Activated naive CD8-positive, alpha-beta T cell treated with anti-CD3 and anti-CD28 coated beads, Interleukin-2, amount 10 ng/mL, durations not matched to agents 7 days and 5 days (primary cell): ENCODE measurements around the gene MAD1L1. TPM values are rescaled to one million over a fixed set of nuclear protein-coding genes. Genes with fewer than 3 reads are reported as not detected.
A peak's percentile ranks its signal among the peaks of the same experiment; 100 is the strongest.

Experiments
- ATAC-seq: fragments of 150-1000 bp; cut with Tn5 transposase; one replicate; pipeline ENCODE4 v1.10.0; 2021; ENCODE audit warnings: low read depth, moderate library complexity
- POLR2A ChIA-PET: fragments of 350-600 bp; sonication (Branson Sonifier 250); formaldehyde crosslinking; loops from one replicate; lab custom pipeline; 2021; ENCODE audit warnings: antibody characterized with exemption; lab: Charles Lee
- DNase-seq: peaks from one replicate; pipeline ENCODE4 v3.0.0; 2021
- H3K27ac Mint-ChIP-seq: one replicate; pipeline ENCODE4 v1.8.0; 2022; ENCODE audit warnings: mild to moderate bottlenecking, mixed read lengths
- H3K27me3 Mint-ChIP-seq: one replicate; pipeline ENCODE4 v1.8.0; 2022; ENCODE audit warnings: mild to moderate bottlenecking, moderate library complexity, mixed read lengths
- H3K36me3 Mint-ChIP-seq: one replicate; pipeline ENCODE4 v1.8.0; 2021; ENCODE audit warnings: mild to moderate bottlenecking, mixed read lengths
- H3K4me1 Mint-ChIP-seq: one replicate; pipeline ENCODE4 v1.8.0; 2021; ENCODE audit warnings: mixed read lengths
- H3K4me3 Mint-ChIP-seq: one replicate; pipeline ENCODE4 v1.8.0; 2022; ENCODE audit warnings: mild to moderate bottlenecking, moderate library complexity, mixed read lengths
- H3K9me3 Mint-ChIP-seq: one replicate; pipeline ENCODE4 v1.8.0; 2021; ENCODE audit warnings: mixed read lengths
- total RNA-seq, 2 experiments: library from RNA; stranded (reverse); gene quantifications; one replicate each; pipeline ENCODE4 v1.2.3, GENCODE V29; 2021

MAD1L1 gene
- total RNA-seq, 2 experiments from 2014 or later: 72.7 to 82.6 TPM

- Mint-ChIP-seq H3K4me3 (no peak overlapping the region), H3K27me3 (no peaks in the 10 kb centered on the region), H3K4me1 (peaks cover 24% of the 10 kb centered on the region), H3K9me3 (no peaks in the 10 kb centered on the region), H3K27ac (peak overlapping the region; percentile 42), H3K36me3 (peaks cover 17% of the 10 kb centered on the region)
- POLR2A ChIA-PET: no interaction called here
- DNase-seq: no peak
- ATAC-seq: no peak
Observed at GRCh38 chr7:1989049-1989860, 243.5 kb downstream of the MAD1L1 start.

- POLR2A ChIA-PET: no interaction called here
- Mint-ChIP-seq H3K27ac (no peak overlapping the region), H3K36me3 (peaks cover 17% of the 10 kb centered on the region), H3K4me1 (peaks cover 24% of the 10 kb centered on the region), H3K27me3 (no peaks in the 10 kb centered on the region), H3K9me3 (no peaks in the 10 kb centered on the region), H3K4me3 (no peak overlapping the region)
- no peak for DNase-seq
- ATAC-seq: no peak
Observed at GRCh38 chr7:1988533-1988930, 244.2 kb downstream of the MAD1L1 start.

GRCh38 chr7:1987591-1988532 is 244.9 kb downstream of the MAD1L1 start:
- Mint-ChIP-seq H3K9me3 (no peaks in the 10 kb centered on the region), H3K4me3 (no peak overlapping the region), H3K27ac (peak overlapping the region; percentile 82), H3K36me3 (peaks cover 17% of the 10 kb centered on the region), H3K27me3 (no peaks in the 10 kb centered on the region), H3K4me1 (peaks cover 24% of the 10 kb centered on the region)
- POLR2A ChIA-PET: no interaction called here
- ATAC-seq: no peak
- no peak for DNase-seq

- ATAC-seq (peak; percentile 10), DNase-seq (no peak)
- POLR2A ChIA-PET: interaction anchor here (0.7 to 1.7 kb wide), 7 partner anchors 10 to 86 kb away, joined by 3 to 12 read pairs (median 4); no protein-coding TSS in a partner anchor
- Mint-ChIP-seq H3K9me3 (no peaks in the 10 kb centered on the region), H3K4me1 (peaks cover 24% of the 10 kb centered on the region), H3K36me3 (peaks cover 17% of the 10 kb centered on the region), H3K4me3 (peak overlapping the region; percentile 77), H3K27ac (peak overlapping the region; percentile 95), H3K27me3 (no peaks in the 10 kb centered on the region)
Observed at GRCh38 chr7:1987084-1987535, 245.6 kb downstream of the MAD1L1 start.

- H3K36me3 Mint-ChIP-seq: peaks cover 17% of the 10 kb centered on the region
- no peaks in the 10 kb centered on the region for H3K9me3 Mint-ChIP-seq
- ATAC-seq (peak; percentile 91), DNase-seq (peak; percentile 60)
- POLR2A ChIA-PET: interaction anchor here (0.7 to 1.7 kb wide), 8 partner anchors 11 to 113 kb away, joined by 3 to 12 read pairs (median 4); no protein-coding TSS in a partner anchor
- peaks cover 24% of the 10 kb centered on the region for H3K4me1 Mint-ChIP-seq
- H3K4me3 Mint-ChIP-seq: peak overlapping the region; percentile 77
- H3K27me3 Mint-ChIP-seq: no peaks in the 10 kb centered on the region
- peak overlapping the region; percentile 95 for H3K27ac Mint-ChIP-seq
Observed at GRCh38 chr7:1986366-1987083, 246.2 kb downstream of the MAD1L1 start.

- no peak for ATAC-seq
- DNase-seq: no peak
- no peak overlapping the region for H3K4me3 Mint-ChIP-seq
- no peaks in the 10 kb centered on the region for H3K9me3 Mint-ChIP-seq
- POLR2A ChIA-PET: interaction anchor here (1.0 to 1.7 kb wide), 6 partner anchors 12 to 113 kb away, joined by 3 to 12 read pairs (median 6); no protein-coding TSS in a partner anchor
- H3K36me3 Mint-ChIP-seq: peaks cover 17% of the 10 kb centered on the region
- no peaks in the 10 kb centered on the region for H3K27me3 Mint-ChIP-seq
- peak overlapping the region; percentile 57 for H3K27ac Mint-ChIP-seq
- H3K4me1 Mint-ChIP-seq: peaks cover 24% of the 10 kb centered on the region
Observed at GRCh38 chr7:1985936-1986335, 246.8 kb downstream of the MAD1L1 start.

GRCh38 chr7:1985042-1985441 is 247.7 kb downstream of the MAD1L1 start:
- Mint-ChIP-seq H3K9me3 (no peaks in the 10 kb centered on the region), H3K4me1 (peaks cover 24% of the 10 kb centered on the region), H3K4me3 (no peak overlapping the region), H3K27me3 (no peaks in the 10 kb centered on the region), H3K27ac (peak overlapping the region; percentile 32), H3K36me3 (peaks cover 17% of the 10 kb centered on the region)
- DNase-seq (no peak), ATAC-seq (no peak)
- POLR2A ChIA-PET: interaction anchor here (1.2 kb wide), 1 partner anchor 45 kb away, joined by 5 read pairs; no protein-coding TSS in a partner anchor

GRCh38 chr7:1981878-1982230 is 250.9 kb downstream of the MAD1L1 start:
- Mint-ChIP-seq H3K9me3 (no peaks in the 10 kb centered on the region), H3K27me3 (no peaks in the 10 kb centered on the region), H3K4me3 (no peak overlapping the region), H3K27ac (no peak overlapping the region), H3K4me1 (peaks cover 16% of the 10 kb centered on the region), H3K36me3 (peaks cover 20% of the 10 kb centered on the region)
- ATAC-seq: no peak
- POLR2A ChIA-PET: no interaction called here
- peak; percentile 7 for DNase-seq

GRCh38 chr7:1981201-1981877 is 251.4 kb downstream of the MAD1L1 start:
- DNase-seq (peak; percentile 25), ATAC-seq (no peak)
- H3K27ac Mint-ChIP-seq: no peak overlapping the region
- H3K4me1 Mint-ChIP-seq: peaks cover 11% of the 10 kb centered on the region
- no peaks in the 10 kb centered on the region for H3K9me3 Mint-ChIP-seq
- no peaks in the 10 kb centered on the region for H3K27me3 Mint-ChIP-seq
- peaks cover 16% of the 10 kb centered on the region for H3K36me3 Mint-ChIP-seq
- H3K4me3 Mint-ChIP-seq: no peak overlapping the region
- POLR2A ChIA-PET: no interaction called here

- no peak overlapping the region for H3K27ac Mint-ChIP-seq
- no peak overlapping the region for H3K4me3 Mint-ChIP-seq
- no peaks in the 10 kb centered on the region for H3K27me3 Mint-ChIP-seq
- H3K9me3 Mint-ChIP-seq: no peaks in the 10 kb centered on the region
- peaks cover 13% of the 10 kb centered on the region for H3K36me3 Mint-ChIP-seq
- ATAC-seq (no peak), DNase-seq (peak; percentile 26)
- peaks cover 4% of the 10 kb centered on the region for H3K4me1 Mint-ChIP-seq
- POLR2A ChIA-PET: interaction anchor here (0.9 kb wide), 1 partner anchor 140 kb away, joined by 3 read pairs; no protein-coding TSS in a partner anchor
Observed at GRCh38 chr7:1979591-1980560, 252.9 kb downstream of the MAD1L1 start.

- Mint-ChIP-seq H3K27ac (no peak overlapping the region), H3K4me3 (no peak overlapping the region), H3K4me1 (peaks cover 3% of the 10 kb centered on the region), H3K36me3 (peaks cover 10% of the 10 kb centered on the region), H3K9me3 (no peaks in the 10 kb centered on the region), H3K27me3 (no peaks in the 10 kb centered on the region)
- POLR2A ChIA-PET: no interaction called here
- no peak for ATAC-seq
- DNase-seq: peak; percentile 24
Observed at GRCh38 chr7:1978656-1979590, 253.8 kb downstream of the MAD1L1 start.
